Activated CD8-positive, alpha-beta memory T cell treated with anti-CD3 and anti-CD28 coated beads for 1 hour (primary cell): Measurements from ENCODE around the gene JAK1.

Experiments
- DNase-seq, 2 donors: peaks; one replicate each; pipeline ENCODE4 v3.0.0-alpha.2; 2020; ENCODE audit warnings: low read depth in 1 of 2; ENCODE audit errors: extremely low read depth in 1 of 2

The JAK1 gene

GRCh38 chr1:64801851-64802523, 164.4 kb downstream of the JAK1 start:
- no peak for DNase-seq

DNA sequence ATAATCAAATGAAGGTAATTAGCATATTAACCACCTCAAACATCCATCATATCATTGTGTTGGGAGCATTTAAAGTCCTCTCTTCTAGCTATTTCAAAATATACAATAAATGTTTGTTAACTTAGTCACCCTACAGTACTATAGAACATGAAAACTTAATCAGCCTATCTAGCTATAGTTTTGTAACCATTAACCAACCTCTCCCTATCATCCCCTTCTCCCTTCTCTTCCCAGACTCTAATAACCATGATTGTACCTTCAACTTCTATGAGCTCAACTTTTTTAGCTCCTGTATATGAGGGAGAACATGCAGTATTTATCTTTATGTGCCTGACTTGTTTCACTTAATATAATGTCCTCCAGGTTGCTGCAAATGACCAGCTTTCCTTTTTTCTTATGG, 167.5 kb downstream of the JAK1 start:
- no peak for DNase-seq

GRCh38 chr1:64790832-64791487, 175.4 kb downstream of the JAK1 start:
- no peak for DNase-seq
